Measurements from ENCODE around the gene CST1.

- TF ChIP-seq EZH2 (IDR thresholded peaks at IDR 0.05) = no peak
- TF ChIP-seq CTCF (IDR thresholded peaks at IDR 0.05) = no peak
- TF ChIP-seq EZH2phosphoT487 (IDR thresholded peaks at IDR 0.05) = no peak
Measured at GRCh38 chr20:23759306-23759940, 8.7 kb upstream of the CST1 start.
